GM18507 (cell line): ENCODE data around the gene CCDC137.
A peak's percentile ranks its signal among the peaks of the same experiment; 100 is the strongest.

Experiments used
- DNase-seq: peaks from one replicate; pipeline ENCODE4 v3.0.0; 2011; ENCODE audit warnings: low read depth; ENCODE audit not compliant: insufficient read length; ENCODE audit errors: extremely low spot score
- FAIRE-seq: peaks from 2 replicates; lab custom pipeline; 2011; peaks lifted over from hg19 to GRCh38; lab: Jason Lieb, UNC

CCDC137 gene

GRCh38 chr17:81696218-81696941 is 29.8 kb downstream of the CCDC137 start:
- FAIRE-seq, result no peak
- DNase-seq, result no peak

GRCh38 chr17:81697261-81698044 is 30.9 kb downstream of the CCDC137 start:
- DNase-seq (no peak), FAIRE-seq (no peak)

GRCh38 chr17:81700353-81701287 is 34.1 kb downstream of the CCDC137 start:
- FAIRE-seq (no peak), DNase-seq (no peak)

GRCh38 chr17:81701288-81702071 is 34.9 kb downstream of the CCDC137 start:
- FAIRE-seq, result no peak
- no peak for DNase-seq

- peak; percentile 97 for DNase-seq
Observed at GRCh38 chr17:81702934-81703746, 36.6 kb downstream of the CCDC137 start, which contains the start of gene MRPL12. TSS of gene MRPL12 (plus strand) at chr17:81703367. CDS start at chr17:81703502, 135 bp downstream.

GRCh38 chr17:81703747-81704654 is 37.5 kb downstream of the CCDC137 start:
- no peak for FAIRE-seq
- no peak for DNase-seq

More at GRCh38 chr17:81702934-81703746, 36.6 kb downstream of the CCDC137 start, which contains the start of gene MRPL12:
- FAIRE-seq, result peak; percentile 94

- no peak for FAIRE-seq
- DNase-seq, result no peak
Observed at GRCh38 chr17:81705518-81706231, 39.1 kb downstream of the CCDC137 start.

- FAIRE-seq (no peak), DNase-seq (no peak)
Observed at GRCh38 chr17:81706232-81706611, 39.7 kb downstream of the CCDC137 start.

- DNase-seq, result no peak
- no peak for FAIRE-seq
Observed at GRCh38 chr17:81706757-81707624, 40.5 kb downstream of the CCDC137 start.

- FAIRE-seq, result no peak
- DNase-seq, result no peak
Observed at GRCh38 chr17:81707725-81708646, 41.4 kb downstream of the CCDC137 start.

- DNase-seq, result no peak
- FAIRE-seq, result no peak
Observed at GRCh38 chr17:81708739-81709185, 42.2 kb downstream of the CCDC137 start.

- no peak for DNase-seq
- no peak for FAIRE-seq
Observed at GRCh38 chr17:81710514-81711308, 44.2 kb downstream of the CCDC137 start.

- FAIRE-seq (no peak), DNase-seq (peak; percentile 88)
Observed at GRCh38 chr17:81711814-81712467, 45.4 kb downstream of the CCDC137 start, which contains the start of gene SLC25A10. TSS of gene SLC25A10 (plus strand) at chr17:81712284. CDS start at chr17:81712427, 143 bp downstream.
